Activated CD8-positive, alpha-beta memory T cell treated with anti-CD3 and anti-CD28 coated beads for 24 hours (primary cell): Measurements from ENCODE around the gene RHOXF2.

Experiments
- DNase-seq: peaks from one replicate; pipeline ENCODE4 v3.0.0-alpha.2; 2020

Gene RHOXF2

DNA sequence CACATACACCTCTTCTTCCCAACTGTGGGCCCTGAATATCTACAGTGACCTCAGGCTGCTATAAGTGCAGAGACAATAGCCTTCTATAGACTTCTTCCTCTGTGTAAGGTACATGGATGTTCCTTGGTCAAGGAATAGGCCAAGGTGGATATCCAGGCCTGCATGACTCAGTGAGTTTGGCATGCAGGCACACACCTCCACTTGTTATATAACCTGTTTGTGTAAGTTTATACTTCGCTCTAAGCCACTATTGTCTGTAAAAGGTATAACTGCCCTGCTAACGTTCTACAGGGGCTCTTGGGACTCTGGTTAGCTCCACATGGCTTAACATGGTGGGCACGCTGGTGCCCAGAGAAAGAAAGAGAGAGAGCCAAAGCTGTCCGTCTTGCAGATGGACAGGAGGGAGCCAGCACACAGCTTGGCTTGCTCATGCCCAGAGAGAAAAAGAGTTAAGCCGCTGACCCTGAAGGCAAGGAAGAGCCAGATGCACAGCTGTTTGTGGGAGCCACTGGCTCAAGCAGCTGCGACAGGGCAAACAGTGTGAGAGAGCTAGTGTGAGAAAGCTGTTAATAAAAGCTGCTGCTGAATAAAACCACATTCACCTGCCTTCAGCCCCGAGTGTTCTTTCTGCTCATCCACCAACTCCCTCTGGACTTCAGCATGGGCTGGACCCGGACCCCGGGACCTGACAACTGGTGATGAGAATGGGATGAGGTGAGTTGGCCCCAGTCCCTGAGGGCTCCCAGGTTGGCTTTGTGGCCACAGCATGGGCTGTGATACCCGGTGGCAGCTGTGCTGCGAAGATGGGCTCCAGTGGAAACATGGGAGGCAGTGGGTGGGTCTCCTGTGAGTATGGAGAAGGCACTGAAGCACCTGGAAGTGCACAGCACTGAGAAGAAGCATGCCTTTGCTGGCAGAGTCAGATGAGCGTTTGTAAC, 47.7 kb downstream of the RHOXF2 start:
- no peak for DNase-seq

DNA sequence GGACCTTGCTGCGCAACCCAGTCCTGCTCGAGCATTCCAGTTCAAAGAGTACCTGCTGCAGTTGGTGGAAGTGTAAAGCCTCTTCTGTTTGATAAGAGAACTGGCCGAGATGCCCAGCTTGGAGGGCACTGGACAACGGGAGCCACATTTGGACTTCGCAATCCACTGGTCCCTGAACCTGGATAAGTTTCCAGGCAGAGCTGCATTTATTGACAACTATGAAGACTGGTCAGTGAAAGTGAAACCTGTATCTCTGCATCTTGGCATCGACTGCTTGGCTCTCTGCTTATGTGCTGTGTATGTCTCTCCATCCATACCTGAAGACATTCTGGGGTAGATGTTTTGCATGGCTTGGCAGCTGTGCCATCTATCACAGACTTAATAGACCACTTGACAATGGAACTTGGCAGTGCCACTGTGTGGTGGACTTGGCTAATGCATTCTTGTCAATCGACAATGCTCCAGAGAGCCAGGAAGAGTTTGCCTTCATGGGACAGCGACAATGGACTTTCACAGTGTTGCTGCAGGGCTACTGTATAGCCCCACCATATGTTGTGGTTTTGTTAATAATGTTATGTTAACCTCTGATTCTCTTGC, 48.7 kb downstream of the RHOXF2 start:
- no peak for DNase-seq

DNA sequence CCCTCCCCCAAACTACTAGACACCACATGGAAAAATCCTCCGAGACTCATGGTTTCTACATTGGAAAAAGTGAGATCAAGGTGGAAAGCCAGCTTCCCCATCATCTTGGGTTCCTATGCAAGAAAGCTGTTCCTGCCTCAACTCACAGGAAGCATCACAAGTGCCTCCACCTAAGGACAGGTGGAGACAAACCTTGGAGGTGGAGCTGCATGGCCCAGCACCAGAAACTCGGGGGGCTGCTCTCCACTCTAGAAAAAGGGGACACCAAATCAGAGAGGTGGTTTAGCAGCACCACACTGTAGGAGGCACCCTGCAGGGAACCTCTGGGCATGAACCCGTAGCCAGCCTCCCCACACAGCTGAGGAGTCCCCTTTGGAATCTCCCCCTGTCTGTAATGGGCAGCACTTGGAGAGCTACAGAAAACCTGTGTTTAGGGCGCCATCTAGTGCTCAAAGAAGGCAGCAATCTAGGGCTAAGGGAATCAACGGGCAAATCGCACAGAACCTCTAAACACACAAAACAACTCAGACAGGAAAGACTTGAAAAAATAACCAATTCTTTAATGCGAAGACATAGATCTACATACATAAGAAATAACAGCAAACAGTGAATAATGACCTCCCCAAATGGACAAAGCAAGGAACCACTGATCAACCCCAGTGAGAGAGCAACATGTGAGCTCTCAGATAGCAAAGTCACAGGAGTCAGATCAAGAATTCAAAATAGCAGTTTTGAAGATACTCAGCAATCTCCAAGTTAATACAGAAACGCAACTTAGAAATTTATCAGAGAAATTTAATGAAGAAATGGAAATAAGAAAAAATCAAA, 55.2 kb downstream of the RHOXF2 start:
- peak; percentile 79 for DNase-seq
